ENCODE results near the gene TUBB4B. TPM values are rescaled to one million over a fixed set of nuclear protein-coding genes. Genes with fewer than 3 reads are reported as not detected.

TUBB4B gene
- total RNA-seq, 1 donor from 2014 or later: 463 TPM

DNA sequence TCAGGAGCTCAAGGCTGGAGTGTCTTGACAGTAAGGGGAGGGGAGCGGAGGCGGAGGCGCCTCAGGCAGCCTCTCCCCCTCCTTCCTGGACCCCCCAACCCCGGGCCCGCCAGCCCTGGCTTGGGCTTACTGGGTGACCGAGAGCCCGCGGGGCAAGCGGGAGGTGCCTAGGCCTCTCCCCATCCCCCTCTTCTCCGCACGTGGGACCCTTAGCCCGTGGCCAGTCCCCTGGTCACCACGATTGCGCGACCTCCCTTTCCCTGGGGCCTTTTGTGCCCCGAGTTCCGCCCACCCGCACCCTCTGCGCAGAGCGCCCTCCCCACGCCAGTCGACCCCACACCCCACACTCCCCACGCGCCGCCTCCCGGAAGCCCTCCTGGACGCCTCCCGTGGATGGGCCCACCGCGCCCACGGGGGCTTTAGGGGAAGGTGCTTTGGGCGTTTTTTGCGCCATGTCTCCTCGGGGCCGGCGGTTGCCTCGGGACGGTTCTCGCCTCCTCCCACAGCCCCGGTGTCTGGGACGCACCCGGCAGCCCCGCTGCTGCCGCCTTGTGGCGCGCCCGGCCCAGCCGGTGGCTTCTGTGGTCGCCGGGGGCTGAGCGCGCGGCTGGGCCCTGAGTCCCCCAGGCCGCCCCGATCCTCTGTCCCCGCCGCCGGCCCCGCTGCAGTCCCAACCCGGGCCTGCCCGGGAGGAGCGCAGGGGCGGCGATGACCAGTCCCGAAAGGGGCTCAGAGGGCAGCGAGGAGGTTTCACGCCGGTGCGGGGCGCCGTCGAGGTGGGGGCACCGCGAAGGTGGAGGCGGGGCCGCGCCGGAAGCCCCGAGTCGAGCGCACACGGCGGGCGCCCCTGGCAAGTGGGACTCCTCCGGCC lies 39.6 kb downstream of the TUBB4B start:
- H3K4me1 ChIP-seq: peaks cover 58% of the 10 kb centered on the region

DNA sequence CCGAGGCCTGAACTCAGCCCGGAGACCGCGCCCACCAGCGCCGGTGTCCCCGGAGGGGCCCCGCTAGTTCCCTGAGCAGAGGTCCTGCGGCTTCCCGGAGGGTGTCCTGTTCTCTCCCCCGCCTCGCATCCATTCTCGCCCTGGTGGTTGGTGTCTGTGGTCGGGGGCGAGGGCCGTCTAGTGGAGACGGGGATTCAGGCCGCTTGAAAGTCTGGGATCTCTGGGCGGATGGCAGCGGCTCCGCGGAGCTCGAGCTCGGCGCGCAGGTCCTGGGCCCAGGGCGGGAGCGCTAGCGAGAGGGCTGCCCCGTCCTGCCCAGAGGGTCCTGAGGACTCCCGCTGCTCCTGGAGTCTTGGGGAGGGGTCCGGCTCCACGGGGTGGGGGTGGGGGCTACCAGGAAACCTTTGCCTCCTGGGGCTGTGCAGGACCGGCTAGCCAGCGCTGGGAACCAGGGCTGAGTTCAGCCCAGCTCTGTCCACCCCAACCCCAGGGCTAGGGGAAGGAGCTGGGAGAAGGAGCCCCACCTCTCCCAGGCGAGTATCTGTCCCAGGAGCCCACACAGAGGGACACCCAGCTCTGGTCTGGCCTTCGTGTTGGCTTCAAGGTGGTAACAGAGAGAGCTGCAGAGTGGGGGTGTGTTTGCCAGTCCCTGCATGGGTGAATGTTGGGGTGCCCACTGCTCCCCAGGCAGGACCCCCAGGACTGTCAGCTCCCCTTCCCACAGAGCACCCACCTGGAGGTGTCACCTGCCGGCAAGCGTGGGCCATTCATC lies 40.4 kb downstream of the TUBB4B start:
- Histone ChIP-seq H3K27me3 (ENCODE audit: low read depth) (peaks cover 7% of the 10 kb centered on the region), H3K4me1 (peaks cover 50% of the 10 kb centered on the region), H3K36me3 (peaks cover 31% of the 10 kb centered on the region), H3K9me3 (replicated peaks) (peaks cover 4% of the 10 kb centered on the region), H3K27ac (replicated peaks) (peak overlapping the region; percentile 15), H3K4me3 (peak overlapping the region; percentile 44)
- TF ChIP-seq, protein P1, sequence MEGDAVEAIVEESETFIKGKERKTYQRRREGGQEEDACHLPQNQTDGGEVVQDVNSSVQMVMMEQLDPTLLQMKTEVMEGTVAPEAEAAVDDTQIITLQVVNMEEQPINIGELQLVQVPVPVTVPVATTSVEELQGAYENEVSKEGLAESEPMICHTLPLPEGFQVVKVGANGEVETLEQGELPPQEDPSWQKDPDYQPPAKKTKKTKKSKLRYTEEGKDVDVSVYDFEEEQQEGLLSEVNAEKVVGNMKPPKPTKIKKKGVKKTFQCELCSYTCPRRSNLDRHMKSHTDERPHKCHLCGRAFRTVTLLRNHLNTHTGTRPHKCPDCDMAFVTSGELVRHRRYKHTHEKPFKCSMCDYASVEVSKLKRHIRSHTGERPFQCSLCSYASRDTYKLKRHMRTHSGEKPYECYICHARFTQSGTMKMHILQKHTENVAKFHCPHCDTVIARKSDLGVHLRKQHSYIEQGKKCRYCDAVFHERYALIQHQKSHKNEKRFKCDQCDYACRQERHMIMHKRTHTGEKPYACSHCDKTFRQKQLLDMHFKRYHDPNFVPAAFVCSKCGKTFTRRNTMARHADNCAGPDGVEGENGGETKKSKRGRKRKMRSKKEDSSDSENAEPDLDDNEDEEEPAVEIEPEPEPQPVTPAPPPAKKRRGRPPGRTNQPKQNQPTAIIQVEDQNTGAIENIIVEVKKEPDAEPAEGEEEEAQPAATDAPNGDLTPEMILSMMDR (IDR thresholded peaks at IDR 0.05; ENCODE audit: borderline replicate concordance): no peak
- no peak for DNase-seq
- intact Hi-C loops (cut with micrococcal nuclease): no loop called here

More for the DNA sequence above, 39.6 kb downstream of the TUBB4B start:
- intact Hi-C loops (cut with micrococcal nuclease): no loop called here
- peak overlapping the region; percentile 15 for H3K27ac ChIP-seq (replicated peaks)
- peaks cover 4% of the 10 kb centered on the region for H3K9me3 ChIP-seq (replicated peaks)
- TF ChIP-seq, protein P1 (IDR thresholded peaks at IDR 0.05; ENCODE audit: borderline replicate concordance): peak; percentile 70
- H3K27me3 ChIP-seq (ENCODE audit: low read depth): peaks cover 7% of the 10 kb centered on the region
- peak overlapping the region; percentile 44 for H3K4me3 ChIP-seq
- peaks cover 31% of the 10 kb centered on the region for H3K36me3 ChIP-seq
- DNase-seq: no peak

DNA sequence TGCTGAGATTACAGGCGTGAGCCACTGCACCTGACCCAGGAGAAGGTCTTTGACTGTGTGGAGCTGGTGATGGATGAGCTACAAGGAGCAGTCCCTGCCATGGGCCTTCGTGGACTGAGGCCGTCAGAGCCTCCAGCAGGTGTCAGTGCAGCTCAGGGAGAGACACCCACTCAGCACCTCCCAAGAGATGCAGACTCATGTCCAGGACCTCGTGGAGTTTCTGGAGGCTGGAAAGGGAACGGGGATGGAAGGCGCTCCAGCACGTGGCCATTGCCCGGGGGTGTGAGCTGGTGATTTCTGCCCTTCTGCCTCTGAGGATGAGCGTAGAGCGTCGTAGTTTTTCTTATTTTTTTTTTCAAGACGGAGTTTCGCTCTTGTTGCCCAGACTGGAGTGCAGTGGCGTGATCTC lies 45.9 kb downstream of the TUBB4B start:
- intact Hi-C loops (cut with micrococcal nuclease): no loop called here
- H3K27ac ChIP-seq (replicated peaks): no peak overlapping the region
- no peak for DNase-seq
- peaks cover 4% of the 10 kb centered on the region for H3K9me3 ChIP-seq (replicated peaks)
- H3K4me3 ChIP-seq: no peak overlapping the region
- H3K36me3 ChIP-seq: peaks cover 12% of the 10 kb centered on the region
- TF ChIP-seq, protein P1 (IDR thresholded peaks at IDR 0.05; ENCODE audit: borderline replicate concordance): peak; percentile 66
- no peaks in the 10 kb centered on the region for H3K27me3 ChIP-seq (ENCODE audit: low read depth)
- no peaks in the 10 kb centered on the region for H3K4me1 ChIP-seq

DNA sequence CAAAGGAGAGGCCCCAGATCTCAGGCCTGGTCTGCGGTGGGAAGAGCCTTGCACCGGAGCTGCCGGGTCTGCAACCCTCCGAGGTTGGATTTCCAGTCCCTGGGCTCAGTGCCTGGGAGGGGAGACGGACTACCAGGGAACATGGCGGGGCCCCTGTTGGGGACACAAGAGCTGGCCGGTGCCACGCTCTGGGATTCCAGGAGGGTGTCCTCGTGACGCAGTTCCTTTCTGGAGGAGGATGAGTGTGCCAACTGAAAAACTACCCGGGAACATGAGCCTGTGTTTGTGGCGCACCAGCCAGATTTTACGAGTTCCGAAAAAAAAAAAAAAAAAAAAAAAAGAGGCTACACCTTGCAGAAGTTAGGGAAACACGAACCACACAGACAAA lies 52.0 kb downstream of the TUBB4B start:
- H3K36me3 ChIP-seq: no peaks in the 10 kb centered on the region
- H3K9me3 ChIP-seq (replicated peaks): peaks cover 6% of the 10 kb centered on the region
- DNase-seq: no peak
- peaks cover 37% of the 10 kb centered on the region for H3K4me1 ChIP-seq
- H3K4me3 ChIP-seq: no peak overlapping the region
- intact Hi-C loops (cut with micrococcal nuclease): no loop called here
- TF ChIP-seq, protein P1 (IDR thresholded peaks at IDR 0.05; ENCODE audit: borderline replicate concordance): no peak
- H3K27me3 ChIP-seq (ENCODE audit: low read depth): peaks cover 39% of the 10 kb centered on the region
- H3K27ac ChIP-seq (replicated peaks): no peak overlapping the region

Other genes with a start within 250 kb of the TUBB4B start
- gene PAXX, start 248.9 kb upstream of the TUBB4B start, total RNA-seq: 19.8 TPM
- 1.6 TPM for gene CLIC3, start 244.7 kb upstream of the TUBB4B start, total RNA-seq
- gene ABCA2, start 213.1 kb upstream of the TUBB4B start, total RNA-seq: 29.9 TPM
- gene FUT7, start 209.2 kb upstream of the TUBB4B start, total RNA-seq: not detected
- gene NPDC1, start 195.1 kb upstream of the TUBB4B start, total RNA-seq: 63.9 TPM
- 1.5 TPM for gene ENTPD2, start 187.2 kb upstream of the TUBB4B start, total RNA-seq
- 0.25 TPM for gene SAPCD2, start 170.7 kb upstream of the TUBB4B start, total RNA-seq
- gene UAP1L1, start 163.8 kb upstream of the TUBB4B start, total RNA-seq: 11.5 TPM
- 20.6 TPM for gene MAN1B1, start 154.3 kb upstream of the TUBB4B start, total RNA-seq
- 130 TPM for gene DPP7, start 126.6 kb upstream of the TUBB4B start, total RNA-seq
- gene GRIN1, start 102.1 kb upstream of the TUBB4B start, total RNA-seq: not detected
- gene LRRC26, start 71.2 kb upstream of the TUBB4B start, total RNA-seq: not detected
- not detected for gene TMEM210, start 69.2 kb upstream of the TUBB4B start, total RNA-seq
- gene ANAPC2, start 52.7 kb upstream of the TUBB4B start, total RNA-seq: 34.7 TPM
- gene SSNA1, start 52.6 kb upstream of the TUBB4B start, total RNA-seq: 72.3 TPM
- 18.0 TPM for gene TPRN, start 40.5 kb upstream of the TUBB4B start, total RNA-seq
- gene TMEM203, start 35.6 kb upstream of the TUBB4B start, total RNA-seq: 47.6 TPM
- gene NDOR1, start 35.6 kb upstream of the TUBB4B start, total RNA-seq: 6.5 TPM
- 31.5 TPM for gene RNF208, start 19.0 kb upstream of the TUBB4B start, total RNA-seq
- gene CYSRT1, start 16.1 kb upstream of the TUBB4B start, total RNA-seq: 0.27 TPM
- gene RNF224, start 13.8 kb upstream of the TUBB4B start, total RNA-seq: not detected
- not detected for gene SLC34A3, start 10.4 kb upstream of the TUBB4B start, total RNA-seq
- gene STPG3, start 10.0 kb downstream of the TUBB4B start, total RNA-seq: 0.58 TPM
- gene NELFB, start 14.0 kb downstream of the TUBB4B start, total RNA-seq: 35.2 TPM
- 16.3 TPM for gene TOR4A, start 36.4 kb downstream of the TUBB4B start, total RNA-seq
- 5.1 TPM for gene NRARP, start 61.0 kb downstream of the TUBB4B start, total RNA-seq
- 9.2 TPM for gene EXD3, start 181.9 kb downstream of the TUBB4B start, total RNA-seq
- 2.0 TPM for gene NOXA1, start 182.1 kb downstream of the TUBB4B start, total RNA-seq
- gene ENTPD8, start 200.1 kb downstream of the TUBB4B start, total RNA-seq: not detected
- 9.8 TPM for gene NSMF, start 218.0 kb downstream of the TUBB4B start, total RNA-seq